Thymus (tissue), 11 donors: ENCODE results near the gene NT5DC4. TPM values are rescaled to one million over a fixed set of nuclear protein-coding genes. Genes with fewer than 3 reads are reported as not detected.

ENCODE experiments used
- DNase-seq, 9 donors: peaks; one replicate each; pipeline ENCODE4 v3.0.0-alpha.2; 2013; ENCODE audit warnings: low spot score in 9 of 9, low read depth in 6 of 9, missing footprints in 1 of 9
- H3K27ac ChIP-seq, 2 donors: one replicate each; pipeline ENCODE4 v1.5.1; 2013; ENCODE audit warnings: control low read depth in 1 of 2, low read depth in 1 of 2, low read length in 1 of 2, mild to moderate bottlenecking in 1 of 2, moderate library complexity in 1 of 2
- H3K27me3 ChIP-seq, 2 donors: one replicate each; pipeline ENCODE4 v1.5.1; 2013; ENCODE audit warnings: low read length in 1 of 2; ENCODE audit not compliant: control insufficient read depth in 2 of 2, insufficient read depth in 1 of 2
- H3K36me3 ChIP-seq, 2 donors: one replicate each; pipeline ENCODE4 v1.5.1; 2013; ENCODE audit warnings: low read length in 1 of 2, mild to moderate bottlenecking in 1 of 2, moderate library complexity in 1 of 2; ENCODE audit not compliant: control insufficient read depth in 2 of 2, insufficient read depth in 2 of 2
- H3K4me1 ChIP-seq, 2 donors: one replicate each; pipeline ENCODE4 v1.5.1; 2013; ENCODE audit warnings: low read length in 2 of 2; ENCODE audit not compliant: control insufficient read depth in 2 of 2, insufficient read depth in 2 of 2
- H3K4me3 ChIP-seq, 2 donors: one replicate each; pipeline ENCODE4 v1.5.1; 2013; ENCODE audit warnings: low read length in 2 of 2, control low read depth in 1 of 2, mild to moderate bottlenecking in 1 of 2
- H3K9me3 ChIP-seq, 2 donors: one replicate each; pipeline ENCODE4 v1.5.1; 2013; ENCODE audit warnings: low read length in 1 of 2, mild to moderate bottlenecking in 1 of 2; ENCODE audit not compliant: control insufficient read depth in 2 of 2, insufficient read depth in 1 of 2
- WGBS: extraction: QIAGEN DNeasy Blood & Tissue Kit; methylation state at CpG from one replicate; pipeline ENCODE4 v1.1.7; 2013; 5-methylcytosine and 5-hydroxymethylcytosine counted together
- polyA plus RNA-seq: library from polyadenylated mRNA; stranded (reverse); fragments of 200-250 nt; gene quantifications from one replicate; pipeline ENCODE4 v1.2.3, GENCODE V29; 2013
- total RNA-seq: library from RNA; stranded (reverse); fragments of 120-200 nt; gene quantifications from one replicate; pipeline ENCODE4 v1.2.4, GENCODE V29; 2013
- donor health status: healthy.

Gene NT5DC4
- total and polyA plus RNA-seq, 2 donors: 0.25 to 0.85 TPM

- H3K9me3 ChIP-seq: no peaks in the 10 kb centered on the region
- no peak for DNase-seq
- 99% methylated on average over 3 of the region's 3 CpGs for WGBS
- no peaks in the 10 kb centered on the region for H3K36me3 ChIP-seq
- no peaks in the 10 kb centered on the region for H3K27me3 ChIP-seq
- H3K27ac ChIP-seq: no peak overlapping the region
- no peaks in the 10 kb centered on the region for H3K4me1 ChIP-seq
- no peak overlapping the region for H3K4me3 ChIP-seq
These were observed 62.4 kb downstream of the NT5DC4 start for GRCh38 chr2:112783187-112783714.

- 68% methylated on average over 13 of the region's 13 CpGs for whole genome bisulfite sequencing
- DNase-seq: peak in 1 of 9 donors; percentile 21
- Histone ChIP-seq H3K9me3 (no peaks in the 10 kb centered on the region), H3K27ac (no peak within 1 kb of the TSS), H3K27me3 (no peaks in the 10 kb centered on the region), H3K4me3 (no peak within 1 kb of the TSS), H3K4me1 (no peaks in the 10 kb centered on the region), H3K36me3 (no peaks in the 10 kb centered on the region)
These were observed 63.7 kb downstream of the NT5DC4 start, which contains the start of gene IL1A for GRCh38 chr2:112784199-112785189. IL1A (minus strand) TSS chr2:112784493; CDS start chr2:112783770, 723 bp downstream.

- no peaks in the 10 kb centered on the region for H3K9me3 ChIP-seq
- no peaks in the 10 kb centered on the region for H3K27me3 ChIP-seq
- WGBS: 97% methylated on average over 3 of the region's 3 CpGs
- H3K36me3 ChIP-seq: no peaks in the 10 kb centered on the region
- no peak overlapping the region for H3K4me3 ChIP-seq
- DNase-seq: no peak
- H3K27ac ChIP-seq: no peak overlapping the region
- no peaks in the 10 kb centered on the region for H3K4me1 ChIP-seq
These were observed 66.5 kb downstream of the NT5DC4 start for GRCh38 chr2:112787294-112787693.

GRCh38 chr2:112787729-112788393 lies 67.0 kb downstream of the NT5DC4 start:
- H3K27me3 ChIP-seq: no peaks in the 10 kb centered on the region
- H3K4me3 ChIP-seq: no peak overlapping the region
- no peak for DNase-seq
- H3K27ac ChIP-seq: no peak overlapping the region
- WGBS: 70% methylated on average over 4 of the region's 4 CpGs
- H3K36me3 ChIP-seq: no peaks in the 10 kb centered on the region
- no peaks in the 10 kb centered on the region for H3K9me3 ChIP-seq
- no peaks in the 10 kb centered on the region for H3K4me1 ChIP-seq

- H3K4me3 ChIP-seq: no peak overlapping the region
- no peak for DNase-seq
- no peaks in the 10 kb centered on the region for H3K36me3 ChIP-seq
- WGBS: 98% methylated on average over 3 of the region's 3 CpGs
- no peaks in the 10 kb centered on the region for H3K4me1 ChIP-seq
- H3K9me3 ChIP-seq: no peaks in the 10 kb centered on the region
- no peak overlapping the region for H3K27ac ChIP-seq
- H3K27me3 ChIP-seq: no peaks in the 10 kb centered on the region
These were observed 67.8 kb downstream of the NT5DC4 start for GRCh38 chr2:112788653-112789052.

Other genes starting within 250 kb of the NT5DC4 start
- gene TTL, start 238.9 kb upstream of the NT5DC4 start, total RNA-seq: 13.5 TPM
- 18.7 TPM for gene TTL, start 238.9 kb upstream of the NT5DC4 start, polyA plus RNA-seq
- gene POLR1B, start 178.6 kb upstream of the NT5DC4 start, total RNA-seq: 13.0 TPM
- 8.2 TPM for gene POLR1B, start 178.6 kb upstream of the NT5DC4 start, polyA plus RNA-seq
- 24.6 TPM for gene CHCHD5, start 136.4 kb upstream of the NT5DC4 start, total RNA-seq
- gene CHCHD5, start 136.4 kb upstream of the NT5DC4 start, polyA plus RNA-seq: 37.2 TPM
- gene SLC20A1, start 75.1 kb upstream of the NT5DC4 start, total RNA-seq: 27.2 TPM
- 47.0 TPM for gene SLC20A1, start 75.1 kb upstream of the NT5DC4 start, polyA plus RNA-seq
- gene CKAP2L, start 43.6 kb downstream of the NT5DC4 start, total RNA-seq: 14.1 TPM
- 1.0 TPM for gene CKAP2L, start 43.6 kb downstream of the NT5DC4 start, polyA plus RNA-seq
- 0.19 TPM for gene IL1A, start 63.5 kb downstream of the NT5DC4 start, total RNA-seq
- 1.8 TPM for gene IL1A, start 63.5 kb downstream of the NT5DC4 start, polyA plus RNA-seq
- 3.4 TPM for gene IL1B, start 115.8 kb downstream of the NT5DC4 start, total RNA-seq
- gene IL1B, start 115.8 kb downstream of the NT5DC4 start, polyA plus RNA-seq: 13.8 TPM
- gene IL37, start 190.1 kb downstream of the NT5DC4 start, total RNA-seq: 0.09 TPM
- gene IL37, start 190.1 kb downstream of the NT5DC4 start, polyA plus RNA-seq: 0.43 TPM